CD14-positive monocyte (primary cell): ENCODE data around the gene DOCK3. TPM values are rescaled to one million over a fixed set of nuclear protein-coding genes. Genes with fewer than 3 reads are reported as not detected.

Experiments used
- DNase-seq, 3 donors: peaks; one replicate each; pipeline ENCODE4 v3.0.0-alpha.2; 2011 to 2022
- H2AFZ ChIP-seq: 2 replicates; pipeline ENCODE4 v1.6.0; 2012; ENCODE audit warnings: mild to moderate bottlenecking, low read depth, low read length, inconsistent platforms; ENCODE audit not compliant: insufficient read depth, poor library complexity, severe bottlenecking
- H3K27ac ChIP-seq, 2 donors: 1 replicate in 1 of 2; 2 replicates in 1 of 2; pipeline ENCODE4 v1.5.1; 2012 to 2013; ENCODE audit warnings: low read length in 2 of 2, control low read depth in 1 of 2, inconsistent platforms in 1 of 2, low read depth in 1 of 2, mild to moderate bottlenecking in 1 of 2
- H3K27me3 ChIP-seq, 2 donors: one replicate each; pipeline versions ENCODE4 v1.6.0 to v1.6.1; 2011 to 2013; ENCODE audit warnings: low read length in 2 of 2; ENCODE audit not compliant: control insufficient read depth in 2 of 2, insufficient read depth in 2 of 2
- H3K36me3 ChIP-seq, 2 donors: replicated peaks in 1 of 2; 1 replicate in 1 of 2; 2 replicates in 1 of 2; pipeline versions ENCODE4 v1.5.1 to v1.6.1; 2012 to 2013; ENCODE audit warnings: low read length in 2 of 2, control low read depth in 1 of 2, inconsistent platforms in 1 of 2, mild to moderate bottlenecking in 1 of 2; ENCODE audit not compliant: insufficient read depth in 2 of 2, control insufficient read depth in 1 of 2
- H3K4me1 ChIP-seq, 2 donors: 1 replicate in 1 of 2; 2 replicates in 1 of 2; pipeline versions ENCODE4 v1.5.1 to v1.6.1; 2012 to 2013; ENCODE audit warnings: low read length in 2 of 2, control low read depth in 1 of 2, inconsistent platforms in 1 of 2, mild to moderate bottlenecking in 1 of 2, moderate library complexity in 1 of 2; ENCODE audit not compliant: insufficient read depth in 2 of 2, control insufficient read depth in 1 of 2
- H3K4me2 ChIP-seq: replicated peaks from 2 replicates; pipeline ENCODE3; 2012; ENCODE audit warnings: low read length, moderate library complexity, mild to moderate bottlenecking; ENCODE audit not compliant: poor library complexity, severe bottlenecking; ENCODE audit errors: extremely low read depth
- H3K4me3 ChIP-seq, 3 experiments: fragments of 200-600 bp in 1 of 3; sonication (generic) in 1 of 3; replicated peaks in 1 of 3; 1 replicate in 2 of 3; 2 replicates in 1 of 3; pipeline ENCODE4 v1.5.1; 2011 to 2013; ENCODE audit warnings: low read length in 3 of 3, mild to moderate bottlenecking in 3 of 3, control low read depth in 2 of 3, low read depth in 2 of 3, inconsistent platforms in 1 of 3, moderate library complexity in 1 of 3
- H3K79me2 ChIP-seq: 2 replicates; pipeline ENCODE4 v1.6.0; 2012; ENCODE audit warnings: mild to moderate bottlenecking, control low read depth, inconsistent platforms, low read length, moderate library complexity; ENCODE audit not compliant: insufficient read depth
- H3K9ac ChIP-seq: 2 replicates; pipeline ENCODE4 v1.6.0; 2017; ENCODE audit warnings: low read length, mild to moderate bottlenecking; ENCODE audit not compliant: insufficient read depth, poor library complexity, severe bottlenecking
- H3K9me3 ChIP-seq, 2 donors: replicated peaks in 1 of 2; 1 replicate in 1 of 2; 2 replicates in 1 of 2; pipeline versions ENCODE4 v1.5.1 to v1.6.1; 2012 to 2013; ENCODE audit warnings: low read length in 2 of 2, control low read depth in 1 of 2; ENCODE audit not compliant: control insufficient read depth in 1 of 2, insufficient read depth in 1 of 2
- H4K20me1 ChIP-seq: 2 replicates; pipeline ENCODE4 v1.6.0; 2012; ENCODE audit warnings: mild to moderate bottlenecking, low read length, control low read depth, moderate library complexity; ENCODE audit not compliant: insufficient read depth
- H3K27ac Mint-ChIP-seq, 7 donors: one replicate each; pipeline ENCODE4 v1.8.0; 2020; ENCODE audit warnings: mild to moderate bottlenecking in 7 of 7, mixed read lengths in 7 of 7, moderate library complexity in 6 of 7, inconsistent platforms in 2 of 7
- H3K27me3 Mint-ChIP-seq, 3 donors: one replicate each; pipeline ENCODE4 v1.8.0; 2021 to 2022; ENCODE audit warnings: low read depth in 3 of 3, mild to moderate bottlenecking in 3 of 3, mixed read lengths in 3 of 3, moderate library complexity in 3 of 3, inconsistent platforms in 1 of 3
- H3K36me3 Mint-ChIP-seq, 2 donors: one replicate each; pipeline ENCODE4 v1.8.0; 2020; ENCODE audit warnings: mixed read lengths in 2 of 2, inconsistent platforms in 1 of 2, mild to moderate bottlenecking in 1 of 2
- H3K4me1 Mint-ChIP-seq: one replicate; pipeline ENCODE4 v1.8.0; 2020; ENCODE audit warnings: mild to moderate bottlenecking, mixed read lengths
- H3K4me3 Mint-ChIP-seq, 2 donors: one replicate each; pipeline ENCODE4 v1.8.0; 2020; ENCODE audit warnings: mild to moderate bottlenecking in 2 of 2, mixed read lengths in 2 of 2, moderate library complexity in 1 of 2
- H3K9me3 Mint-ChIP-seq, 7 donors: one replicate each; pipeline ENCODE4 v1.8.0; 2020 to 2022; ENCODE audit warnings: mixed read lengths in 7 of 7, mild to moderate bottlenecking in 6 of 7, moderate library complexity in 6 of 7, inconsistent platforms in 2 of 7
- CTCF ChIP-seq: fragments of 200-600 bp; IDR thresholded peaks from one replicate; pipeline ENCODE4 v1.8.0; 2022; ENCODE audit warnings: antibody characterized with exemption, mild to moderate bottlenecking
- WGBS: methylation state at CpG from one replicate; pipeline ENCODE4 v1.1.5; 2013; ENCODE audit warnings: missing lambda C conversion rate; ENCODE audit not compliant: insufficient coverage; 5-methylcytosine and 5-hydroxymethylcytosine counted together
- intact Hi-C, 2 donors: fragments of 100-400 bp; cut with micrococcal nuclease; formaldehyde crosslinking; loops; one replicate each; pipeline versions ENCODE4 v1.15.0 to v1.15.1; 2023
- polyA plus RNA-seq, 3 donors: library from polyadenylated mRNA; depleted of rRNA in 1 of 3; unstranded in 2 of 3; stranded (reverse) in 1 of 3; fragments of 300-500 nt in 2 of 3; fragments of >200 nt in 1 of 3; fragmentation: Illumina TruSeq in 2 of 3; gene quantifications; 1 replicate in 2 of 3; 2 replicates in 1 of 3; pipeline ENCODE4 v1.2.3, GENCODE V29; 2012 to 2021

DOCK3 gene
- polyA plus RNA-seq, 3 donors = 0.03 TPM; not detected in 1

- Histone ChIP-seq H3K9ac (no peak overlapping the region), H3K4me3 (no peak overlapping the region), H3K36me3 (no peaks in the 10 kb centered on the region), H3K4me1 (no peaks in the 10 kb centered on the region), H2AFZ (no peak overlapping the region), H3K9me3 (no peaks in the 10 kb centered on the region), H3K79me2 (no peaks in the 10 kb centered on the region), H3K27ac (no peak overlapping the region), H4K20me1 (no peaks in the 10 kb centered on the region), H3K4me2 (no peak overlapping the region), H3K27me3 (no peaks in the 10 kb centered on the region)
- WGBS = 100% methylated on average over 3 of the region's 8 CpGs
- intact Hi-C loops = loop anchor here in 1 of 2 donors (10.0 kb wide), 1 partner anchor 401 kb away; no protein-coding TSS in a partner anchor
- Mint-ChIP-seq H3K36me3 (no peaks in the 10 kb centered on the region), H3K27me3 (peaks cover 3 to 11% (median 8%) of the 10 kb centered on the region in 3 donors), H3K27ac (no peak overlapping the region), H3K9me3 (no peaks in the 10 kb centered on the region), H3K4me3 (no peak overlapping the region), H3K4me1 (peaks cover 10% of the 10 kb centered on the region)
- TF ChIP-seq CTCF = no peak
- DNase-seq = no peak
These were observed 700.8 kb downstream of the DOCK3 start for GRCh38 chr3:51375571-51375970.

- Histone ChIP-seq H4K20me1 (no peaks in the 10 kb centered on the region), H3K4me1 (no peaks in the 10 kb centered on the region), H3K9me3 (no peaks in the 10 kb centered on the region), H3K4me2 (no peak overlapping the region), H2AFZ (peak overlapping the region; percentile 6), H3K4me3 (no peak overlapping the region), H3K36me3 (no peaks in the 10 kb centered on the region), H3K27me3 (no peaks in the 10 kb centered on the region), H3K27ac (no peak overlapping the region), H3K9ac (no peak overlapping the region), H3K79me2 (no peaks in the 10 kb centered on the region)
- WGBS = 10% methylated on average over 2 of the region's 5 CpGs
- H3K27ac Mint-ChIP-seq = no peak overlapping the region
- DNase-seq = no peak
- peaks cover 10% of the 10 kb centered on the region for H3K4me1 Mint-ChIP-seq
- no peak for TF ChIP-seq CTCF
- H3K27me3 Mint-ChIP-seq = peaks cover 3 to 11% (median 8%) of the 10 kb centered on the region in 3 donors
- no peak overlapping the region for H3K4me3 Mint-ChIP-seq
- no peaks in the 10 kb centered on the region for H3K9me3 Mint-ChIP-seq
- no peaks in the 10 kb centered on the region for H3K36me3 Mint-ChIP-seq
- intact Hi-C loops = loop anchor here in 1 of 2 donors (10.0 kb wide), 1 partner anchor 403 kb away; no protein-coding TSS in a partner anchor
These were observed 703.3 kb downstream of the DOCK3 start for GRCh38 chr3:51378065-51378464.
